Nucleus accumbens (tissue), 56 donors: ENCODE measurements around the gene TAGLN.

ENCODE experiments used
- DNase-seq, 56 donors: peaks; one replicate each; lab custom pipeline; 2025; lab: John Stamatoyannopoulos, UW

The TAGLN gene

DNA sequence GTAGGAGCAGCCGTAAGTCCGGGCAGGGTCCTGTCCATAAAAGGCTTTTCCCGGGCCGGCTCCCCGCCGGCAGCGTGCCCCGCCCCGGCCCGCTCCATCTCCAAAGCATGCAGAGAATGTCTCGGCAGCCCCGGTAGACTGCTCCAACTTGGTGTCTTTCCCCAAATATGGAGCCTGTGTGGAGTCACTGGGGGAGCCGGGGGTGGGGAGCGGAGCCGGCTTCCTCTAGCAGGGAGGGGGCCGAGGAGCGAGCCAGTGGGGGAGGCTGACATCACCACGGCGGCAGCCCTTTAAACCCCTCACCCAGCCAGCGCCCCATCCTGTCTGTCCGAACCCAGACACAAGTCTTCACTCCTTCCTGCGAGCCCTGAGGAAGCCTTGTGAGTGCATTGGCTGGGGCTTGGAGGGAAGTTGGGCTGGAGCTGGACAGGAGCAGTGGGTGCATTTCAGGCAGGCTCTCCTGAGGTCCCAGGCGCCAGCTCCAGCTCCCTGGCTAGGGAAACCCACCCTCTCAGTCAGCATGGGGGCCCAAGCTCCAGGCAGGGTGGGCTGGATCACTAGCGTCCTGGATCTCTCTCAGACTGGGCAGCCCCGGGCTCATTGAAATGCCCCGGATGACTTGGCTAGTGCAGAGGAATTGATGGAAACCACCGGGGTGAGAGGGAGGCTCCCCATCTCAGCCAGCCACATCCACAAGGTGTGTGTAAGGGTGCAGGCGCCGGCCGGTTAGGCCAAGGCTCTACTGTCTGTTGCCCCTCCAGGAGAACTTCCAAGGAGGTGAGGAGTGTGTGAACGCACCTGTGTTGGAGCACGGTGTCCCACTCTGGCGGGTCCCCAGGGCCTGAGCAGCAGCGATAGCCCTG lies at the start of gene TAGLN:
TAGLN (plus strand) TSS at position 318 of the 863 bp plus-strand sequence. CDS start 3,644 bp downstream, outside the sequence.
- DNase-seq, result peak in 19 of 56 donors; percentile 5 to 60 (median 31)

DNA sequence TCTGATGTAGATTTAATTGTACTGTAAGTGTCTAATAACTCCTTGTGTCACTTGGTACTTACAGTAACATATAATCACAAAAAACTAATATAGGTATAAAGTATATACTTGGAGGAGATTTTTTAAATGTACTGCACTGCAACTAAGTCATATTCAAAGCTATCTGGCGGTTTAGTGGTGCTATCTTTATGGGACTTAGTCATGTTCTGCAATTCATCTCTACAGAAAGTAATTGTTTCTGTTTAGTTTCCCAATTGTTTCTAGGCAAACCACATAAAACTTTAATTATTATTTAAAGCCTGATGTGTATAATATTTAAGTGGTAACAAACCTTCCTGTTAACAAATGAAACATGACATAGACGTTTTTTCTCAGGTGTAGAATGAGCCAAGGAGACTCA lies 47.1 kb upstream of the TAGLN start:
- no peak for DNase-seq

DNA sequence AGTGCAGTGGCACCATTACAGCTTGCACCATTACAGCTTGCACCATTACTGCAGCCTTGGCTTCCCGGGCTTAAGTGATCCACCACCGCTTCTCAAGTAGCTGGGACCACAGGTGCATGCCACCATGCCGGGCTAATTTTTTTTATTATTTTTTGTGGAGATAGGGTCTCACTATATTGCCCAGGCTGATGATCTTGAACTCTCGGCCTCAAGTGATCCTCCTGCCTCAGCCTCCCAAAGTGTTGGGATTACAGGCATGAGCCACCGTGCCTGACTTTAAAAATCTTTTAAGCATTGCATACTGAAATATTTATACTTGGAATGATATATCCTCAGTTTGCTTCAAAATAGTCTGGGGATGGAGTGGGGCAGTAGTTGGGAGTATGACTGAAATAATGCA lies 44.7 kb upstream of the TAGLN start:
- DNase-seq, result no peak

DNA sequence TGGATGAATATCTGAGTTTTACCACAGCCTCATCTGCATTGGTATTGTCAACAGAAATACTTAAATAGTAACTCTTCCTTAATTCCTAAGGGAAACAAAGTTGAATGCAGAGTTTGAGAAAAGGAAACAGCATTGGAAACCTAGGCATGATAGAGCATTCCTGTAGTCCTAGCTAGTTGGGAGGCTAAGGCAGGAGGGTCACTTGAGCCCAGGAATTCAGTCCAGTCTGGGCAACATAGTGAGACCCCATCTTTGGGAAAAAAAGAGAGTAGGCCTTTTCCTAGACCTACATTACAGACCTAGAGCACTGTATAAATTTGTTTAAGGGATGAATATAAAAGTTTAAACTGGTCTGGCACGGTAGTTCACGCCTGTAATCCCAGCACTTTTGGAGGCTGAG lies 41.7 kb upstream of the TAGLN start:
- no peak for DNase-seq

DNA sequence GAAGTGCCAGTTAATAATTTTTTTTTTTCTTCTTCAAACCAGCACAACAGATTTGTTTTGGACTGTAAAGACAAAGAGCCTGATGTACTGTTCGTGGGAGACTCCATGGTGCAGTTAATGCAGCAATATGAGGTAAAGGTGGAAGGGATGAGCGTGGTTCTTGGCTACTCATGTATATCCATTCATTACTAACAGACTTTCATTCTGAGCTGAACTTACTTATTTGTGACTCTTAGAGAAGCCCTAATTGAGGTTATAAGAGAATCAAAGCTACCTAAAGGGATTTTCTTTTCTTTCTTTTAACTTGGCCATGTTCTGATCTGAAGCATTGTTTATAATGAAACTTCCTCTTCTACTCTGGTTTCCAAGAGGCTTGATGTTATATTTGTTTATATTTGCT lies 39.3 kb upstream of the TAGLN start:
- DNase-seq, result no peak

DNA sequence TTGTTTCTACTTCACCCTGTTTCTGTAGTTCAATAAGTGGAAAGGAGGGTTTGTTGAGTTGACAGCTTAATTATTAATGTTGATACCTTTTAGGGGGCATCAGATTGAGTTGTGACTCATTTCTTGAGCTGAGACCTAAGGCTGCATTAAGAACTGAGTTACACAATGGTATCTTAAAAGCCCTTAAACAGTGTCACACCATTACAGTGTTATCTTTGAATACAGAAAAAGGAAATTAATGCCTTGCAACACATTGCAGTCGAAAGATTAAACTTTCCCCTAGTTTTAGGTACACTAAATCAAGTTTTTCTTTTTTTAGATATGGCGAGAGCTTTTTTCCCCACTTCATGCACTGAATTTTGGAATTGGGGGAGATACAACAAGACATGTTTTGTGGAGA lies 38.3 kb upstream of the TAGLN start:
- no peak for DNase-seq

DNA sequence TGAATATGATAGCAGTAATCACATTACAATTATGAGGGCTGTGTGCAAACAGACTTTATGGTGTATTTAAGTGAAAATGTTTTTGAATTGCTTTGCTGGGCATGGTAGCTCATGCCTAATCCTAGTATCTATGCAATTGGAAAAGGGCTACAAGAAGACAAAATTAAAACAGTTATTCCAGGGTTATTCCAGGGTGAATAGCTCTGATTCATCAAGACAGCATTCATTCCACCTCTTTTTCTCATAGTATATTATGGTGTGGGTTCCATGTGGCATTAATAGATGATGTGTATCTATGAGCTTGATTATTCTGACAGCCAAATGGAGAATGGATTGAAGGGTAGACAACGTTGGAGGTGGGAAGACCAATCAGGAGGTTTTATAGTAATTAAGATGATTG lies 32.7 kb upstream of the TAGLN start:
- DNase-seq, result no peak

DNA sequence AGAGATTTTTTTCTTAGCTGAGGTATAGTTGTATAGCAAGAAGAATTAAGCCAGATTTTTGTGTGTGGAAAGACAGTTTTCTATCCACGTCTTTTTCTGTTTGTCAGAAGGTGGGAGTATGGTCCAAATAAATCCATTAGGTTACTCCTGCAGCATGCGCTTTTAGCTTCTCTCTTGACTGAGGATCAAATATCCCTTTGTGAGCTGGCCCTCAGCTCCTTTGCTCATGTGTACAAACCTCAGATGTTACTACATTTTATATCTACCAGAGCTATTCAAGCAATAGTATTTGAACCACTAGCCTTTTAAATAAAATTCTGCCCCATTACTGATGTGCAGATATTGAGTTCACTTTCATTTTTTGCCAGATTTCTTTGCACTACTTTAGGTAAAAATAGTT lies 29.4 kb upstream of the TAGLN start:
- no peak for DNase-seq

DNA sequence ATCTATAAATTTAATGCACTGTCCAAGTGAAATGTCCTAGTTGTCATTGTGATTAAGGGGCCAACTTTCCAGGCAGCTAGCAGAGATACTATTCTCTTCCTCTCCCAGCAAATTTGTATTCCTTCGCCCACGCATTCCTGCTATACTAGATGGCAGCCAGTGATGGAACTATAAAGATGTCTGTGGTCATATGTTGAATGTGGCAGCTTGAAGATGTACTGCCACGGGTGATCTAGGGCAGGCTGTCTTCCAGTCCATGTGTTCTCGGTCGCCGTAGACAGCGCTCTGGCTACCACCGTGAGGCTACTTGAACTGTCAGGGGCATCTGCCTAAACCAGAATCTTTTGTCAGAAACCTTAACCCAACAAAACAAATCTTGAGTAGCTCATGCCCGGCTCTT lies 29.0 kb upstream of the TAGLN start:
- no peak for DNase-seq

DNA sequence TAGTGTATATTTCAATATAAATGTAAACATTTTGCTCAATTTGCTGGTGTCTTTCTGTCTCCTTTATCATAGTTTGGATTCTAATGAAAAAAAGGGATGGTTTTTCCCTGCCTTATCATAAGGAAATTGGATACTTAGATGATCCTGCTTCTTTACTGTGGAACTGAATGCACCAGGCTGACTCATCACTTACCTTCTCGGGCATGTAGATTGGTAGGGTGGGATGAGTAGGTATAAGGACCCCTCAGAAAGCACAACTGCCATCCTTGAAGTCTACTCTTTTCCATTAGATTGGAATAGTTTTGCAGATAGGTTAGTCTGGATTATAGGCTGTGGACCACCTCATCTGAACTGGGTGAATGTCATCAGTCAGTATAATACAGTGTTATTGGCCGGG lies 28.2 kb upstream of the TAGLN start:
- no peak for DNase-seq

DNA sequence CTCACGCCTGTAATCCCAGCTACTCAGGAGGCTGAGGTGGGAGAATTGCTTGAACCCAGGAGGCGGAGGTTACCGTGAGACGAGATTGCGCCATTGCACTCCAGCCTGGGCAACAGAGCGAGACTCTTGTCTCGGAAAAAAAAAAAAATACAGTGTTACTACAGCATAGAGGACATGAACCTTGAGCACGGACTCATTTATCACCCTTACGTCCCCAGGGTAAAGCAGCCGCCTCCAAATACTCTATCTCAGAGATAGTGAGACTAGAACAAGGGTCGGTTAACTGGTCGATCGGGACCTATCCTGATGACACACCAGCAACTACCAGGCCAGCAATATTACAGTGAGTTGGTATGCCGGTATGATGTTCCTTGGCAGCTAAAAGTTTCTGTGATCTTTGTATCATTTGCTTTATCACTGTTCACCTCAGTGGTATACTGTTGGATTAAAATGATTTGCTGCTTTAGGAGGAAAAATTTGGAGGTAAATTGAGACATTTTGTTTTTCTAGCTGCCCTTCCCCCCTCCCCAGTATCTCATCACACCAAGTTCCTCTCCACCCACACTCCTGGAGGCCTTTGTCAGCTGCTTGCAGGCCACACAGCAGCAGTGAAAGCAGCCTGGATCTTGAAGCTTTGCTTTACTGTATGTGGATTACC lies 27.6 kb upstream of the TAGLN start:
- DNase-seq, result no peak

DNA sequence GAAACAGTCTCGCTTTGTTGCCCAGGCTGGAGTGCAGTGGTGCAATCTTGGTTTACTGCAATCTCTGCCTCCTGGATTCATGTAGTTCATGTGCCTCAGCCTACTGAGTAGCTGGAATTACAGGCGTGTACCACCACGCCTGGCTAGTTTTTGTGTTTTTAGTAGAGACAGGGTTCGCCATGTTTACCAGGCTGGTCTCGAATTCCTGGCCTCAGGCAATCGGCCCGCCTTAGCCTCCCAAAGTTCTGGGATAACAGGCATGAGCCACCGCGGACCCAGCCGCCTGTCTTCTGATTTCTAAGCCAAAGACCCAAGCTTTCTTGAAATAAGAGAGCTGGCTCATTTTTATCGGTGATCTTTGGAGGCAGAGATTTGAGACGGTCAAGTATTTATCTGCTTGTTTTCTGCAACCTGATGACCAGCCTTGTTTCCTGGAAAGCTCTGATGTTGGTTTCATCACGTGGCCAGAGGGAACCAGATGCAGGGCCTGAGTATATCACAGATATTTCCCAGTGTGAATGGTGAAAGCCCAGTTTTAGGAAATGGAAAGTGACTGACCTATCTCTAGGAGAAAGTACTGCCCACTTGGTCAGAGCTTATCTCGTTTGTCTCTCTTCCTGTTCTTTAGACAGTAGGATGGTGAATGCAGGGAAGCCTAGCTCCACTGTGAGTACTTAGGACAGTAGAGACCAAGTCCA lies 26.3 kb upstream of the TAGLN start:
- DNase-seq, result no peak

DNA sequence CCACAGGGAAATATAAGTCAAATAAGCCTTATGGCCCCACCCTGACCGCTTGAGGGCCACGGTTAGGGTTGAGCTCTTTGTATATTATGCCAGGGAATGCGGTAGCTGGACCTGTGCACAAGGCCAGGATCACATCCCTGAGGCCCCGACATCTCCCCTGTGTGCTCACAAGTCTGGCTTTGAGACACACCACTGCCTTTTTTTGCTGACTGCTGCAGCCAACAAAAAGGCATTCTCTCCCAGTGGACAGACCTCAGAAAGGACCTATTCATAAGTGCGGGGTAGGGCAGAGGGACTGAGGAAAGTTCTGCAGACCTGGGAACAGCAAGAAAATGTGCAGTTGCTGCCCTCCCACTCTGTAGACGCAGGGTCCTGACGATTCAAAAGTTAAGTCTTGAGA lies 24.1 kb upstream of the TAGLN start:
- peak in 30 of 56 donors; percentile 13 to 50 (median 28) for DNase-seq

DNA sequence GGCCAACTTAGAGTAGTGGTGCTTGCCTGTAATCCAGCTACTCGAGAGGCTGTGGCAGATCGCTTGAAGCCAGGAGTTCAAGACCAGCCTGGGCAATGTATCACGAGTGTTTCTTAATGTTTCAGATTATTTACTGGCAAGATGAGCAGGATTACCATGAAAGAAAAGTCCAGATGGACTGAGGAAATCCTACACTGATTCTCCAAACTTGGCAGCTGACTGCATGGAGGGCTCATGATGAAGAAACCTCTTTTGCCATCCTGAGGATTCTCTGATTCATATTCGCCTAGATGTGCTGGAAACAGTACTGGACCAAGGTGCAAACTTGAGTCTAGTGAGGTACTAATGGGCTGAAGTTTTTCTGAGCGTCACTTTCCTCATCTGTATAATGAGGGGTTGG lies 23.4 kb upstream of the TAGLN start:
- no peak for DNase-seq

DNA sequence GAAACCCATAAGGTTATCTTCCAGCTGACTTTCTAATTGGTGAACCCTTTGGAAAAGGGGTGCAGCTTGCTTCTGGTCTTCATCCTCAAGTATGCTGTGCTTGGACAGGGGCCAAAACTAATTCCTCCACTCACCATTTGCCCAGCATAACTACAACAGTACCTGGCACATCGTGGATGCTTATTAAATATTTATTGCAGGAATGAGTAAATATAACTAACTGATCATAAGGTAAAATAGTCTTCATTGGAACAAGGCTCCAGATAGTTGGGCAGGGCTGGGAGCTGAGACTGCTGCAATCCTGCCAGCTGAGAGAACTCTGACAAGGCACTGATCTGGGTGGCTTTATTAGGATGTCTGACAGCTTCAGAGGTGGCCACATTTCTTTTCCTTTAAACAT lies 23.0 kb upstream of the TAGLN start:
- no peak for DNase-seq

DNA sequence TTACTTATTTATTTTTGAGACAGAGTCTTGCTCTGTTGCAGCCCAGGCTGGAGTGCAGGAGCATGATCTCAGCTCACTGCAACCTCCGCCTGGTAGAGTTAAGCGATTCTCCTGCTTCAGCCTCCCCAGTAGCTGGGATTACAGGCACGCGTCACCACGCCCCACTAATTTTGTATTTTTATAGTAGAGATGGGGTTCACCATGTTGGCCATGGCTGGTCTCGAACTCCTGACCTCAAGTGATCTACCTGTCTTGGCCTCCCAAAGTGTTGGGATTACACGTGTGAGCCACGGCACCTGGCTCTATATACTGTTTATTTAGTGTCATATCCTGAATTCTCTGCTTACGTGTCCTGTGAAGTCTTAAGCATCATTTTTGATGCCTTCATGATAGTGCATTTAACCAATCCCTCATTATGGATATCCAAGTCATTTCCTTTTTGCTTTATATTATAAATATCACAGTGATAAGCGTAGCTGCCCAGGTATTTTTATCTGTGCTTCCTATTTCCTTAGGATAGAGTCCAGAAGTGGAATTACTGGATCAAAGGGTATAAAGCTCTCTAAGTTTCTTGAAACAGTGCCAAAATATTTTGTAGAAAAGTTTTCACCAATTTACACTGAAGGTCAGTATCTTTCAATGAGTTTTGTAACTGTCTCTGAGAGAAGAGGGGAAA lies 21.5 kb upstream of the TAGLN start:
- no peak for DNase-seq

DNA sequence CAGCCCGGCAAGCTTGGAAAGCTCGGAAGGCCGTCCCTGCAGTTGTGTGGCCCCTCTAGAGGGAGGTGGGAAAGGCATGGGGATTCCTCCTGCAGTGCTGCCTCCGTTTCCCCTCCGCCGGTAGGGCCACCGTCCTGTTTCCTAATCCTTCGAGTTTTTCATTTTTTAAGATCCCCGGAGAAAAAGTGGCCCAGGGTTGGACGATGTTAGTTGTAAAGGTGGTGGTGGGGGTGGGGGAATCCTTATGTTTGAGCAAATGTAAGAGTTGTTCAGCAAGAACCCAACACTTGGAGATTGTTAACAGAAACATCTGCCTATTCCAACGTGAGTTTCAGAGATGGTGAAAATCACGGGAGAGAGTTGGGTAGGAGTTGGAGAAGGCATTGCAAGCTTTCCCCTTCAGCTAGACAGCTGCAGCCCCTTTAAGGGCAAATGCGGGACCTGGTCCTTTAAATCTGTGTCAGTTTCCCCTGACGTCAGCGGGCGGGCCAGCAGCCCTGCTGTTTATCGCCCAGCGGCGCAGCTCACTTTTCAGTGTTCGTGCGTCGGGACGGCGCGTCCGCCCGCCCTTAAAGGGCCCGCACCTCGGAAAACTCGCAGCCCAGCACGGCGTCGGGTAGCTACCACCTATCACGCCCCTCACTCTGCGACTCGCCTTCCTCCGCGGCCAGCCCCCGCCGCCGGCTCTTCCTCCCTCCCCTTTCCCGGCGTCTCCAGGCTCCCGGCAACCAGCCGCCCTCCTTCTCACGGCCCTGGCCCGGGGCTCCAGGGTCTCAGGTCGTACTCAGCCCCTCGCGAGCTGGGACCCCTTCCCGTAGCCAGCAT lies 20.7 kb upstream of the TAGLN start, which contains the start of gene SIDT2:
SIDT2 (plus strand) TSS at position 534 of the 825 bp plus-strand sequence. CDS start 521 bp downstream, outside the sequence.
- peak; percentile 38 to 96 (median 88) for DNase-seq

DNA sequence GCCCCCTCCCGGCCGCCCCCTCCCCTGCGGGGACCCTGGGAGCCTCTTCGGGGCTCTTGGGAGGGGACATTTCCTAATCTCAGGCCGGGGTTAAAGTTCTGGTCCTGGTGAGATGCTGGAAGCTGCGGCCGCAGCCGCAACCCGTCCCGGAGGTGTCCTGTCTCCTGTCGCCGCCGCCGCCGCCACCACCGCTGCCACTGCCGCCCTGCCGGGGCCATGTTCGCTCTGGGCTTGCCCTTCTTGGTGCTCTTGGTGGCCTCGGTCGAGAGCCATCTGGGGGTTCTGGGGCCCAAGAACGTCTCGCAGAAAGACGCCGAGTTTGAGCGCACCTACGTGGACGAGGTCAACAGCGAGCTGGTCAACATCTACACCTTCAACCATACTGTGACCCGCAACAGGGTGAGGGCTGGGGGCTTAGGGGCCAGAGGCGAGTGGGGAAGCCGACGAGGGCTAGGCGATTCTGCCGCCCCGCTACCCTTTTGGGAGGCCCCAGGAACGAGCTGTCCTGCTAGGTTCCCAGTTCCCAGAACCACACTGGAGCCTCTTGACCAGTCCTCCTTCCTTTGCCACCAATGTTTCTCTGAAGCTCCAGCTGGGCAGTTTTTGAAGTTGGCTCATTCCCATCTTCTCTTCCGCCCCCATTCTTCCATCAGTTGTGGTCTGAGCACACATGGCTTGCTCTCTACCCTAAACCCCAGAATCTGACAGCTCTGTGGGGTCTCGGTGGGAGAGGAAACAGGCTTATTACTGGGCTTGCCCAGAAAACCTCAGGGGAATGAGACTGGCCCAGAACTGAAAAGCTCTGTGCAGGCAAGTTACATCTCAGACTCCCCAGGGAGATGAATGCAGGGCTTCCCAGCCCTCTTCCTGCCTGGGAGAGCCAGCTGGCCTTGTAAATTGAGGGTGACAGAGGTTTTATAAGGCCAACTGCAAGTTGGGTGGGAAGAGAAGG lies 19.8 kb upstream of the TAGLN start:
- DNase-seq, result peak in 17 of 56 donors; percentile 20 to 71 (median 44)

DNA sequence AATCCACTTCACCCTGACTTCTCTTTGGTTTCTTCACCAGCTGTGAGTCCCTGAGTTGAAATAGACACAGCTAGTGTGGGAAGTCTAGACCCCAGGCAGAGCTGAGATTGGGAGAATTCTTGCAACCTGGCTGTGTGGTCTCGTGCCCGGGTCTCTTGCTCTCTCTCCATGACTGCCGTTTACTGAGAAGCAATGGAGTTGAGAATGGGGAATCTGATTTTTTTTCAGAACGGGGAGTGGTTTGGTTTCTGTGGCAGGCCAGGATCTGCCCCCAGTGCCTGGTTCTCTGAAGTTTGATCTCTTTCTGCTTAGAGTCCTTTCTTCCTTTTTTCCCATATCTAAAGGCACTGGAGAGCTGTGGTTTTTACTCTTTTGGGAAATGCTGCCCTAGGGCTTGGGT lies 19.1 kb upstream of the TAGLN start:
- DNase-seq, result no peak
